Suppressor macrophage treated with lipopolysaccharide for 4 hours (primary cell): ENCODE measurements around the gene TMTC2.
A peak's percentile ranks its signal among the peaks of the same experiment; 100 is the strongest.
"Not testable (repeated sequence)": the region's sequence is repeated elsewhere in the genome, so short reads cannot be mapped to it uniquely, and the experiment has no call there.

Experiments used
- DNase-seq: peaks from one replicate; pipeline ENCODE4 v3.0.0-alpha.2; 2020

Gene TMTC2

DNA sequence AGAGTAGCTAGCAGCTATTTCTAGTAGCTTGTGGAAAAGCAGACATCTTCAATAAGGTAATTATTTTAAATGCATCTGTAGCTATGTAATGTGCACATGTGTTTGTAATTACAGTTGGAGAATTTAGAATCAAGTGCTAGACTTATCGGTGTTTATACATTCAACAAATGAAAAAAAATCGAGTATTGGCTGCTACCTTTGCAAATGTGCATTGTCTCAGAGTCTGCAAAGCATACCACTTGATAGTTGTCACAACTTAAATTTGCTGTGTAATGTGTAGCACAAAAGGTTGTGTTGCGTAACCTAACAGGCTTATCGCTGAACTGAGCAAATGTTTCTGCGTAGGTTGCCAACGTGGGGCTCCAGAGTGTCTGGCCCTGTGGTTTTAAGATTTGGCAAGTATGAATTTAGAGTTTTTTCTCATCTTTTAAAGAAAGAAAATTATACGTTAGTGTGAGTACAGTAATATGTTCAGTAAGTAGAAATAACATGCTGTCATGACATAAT, 44.3 kb downstream of the TMTC2 start:
- peak; percentile 1 for DNase-seq

DNA sequence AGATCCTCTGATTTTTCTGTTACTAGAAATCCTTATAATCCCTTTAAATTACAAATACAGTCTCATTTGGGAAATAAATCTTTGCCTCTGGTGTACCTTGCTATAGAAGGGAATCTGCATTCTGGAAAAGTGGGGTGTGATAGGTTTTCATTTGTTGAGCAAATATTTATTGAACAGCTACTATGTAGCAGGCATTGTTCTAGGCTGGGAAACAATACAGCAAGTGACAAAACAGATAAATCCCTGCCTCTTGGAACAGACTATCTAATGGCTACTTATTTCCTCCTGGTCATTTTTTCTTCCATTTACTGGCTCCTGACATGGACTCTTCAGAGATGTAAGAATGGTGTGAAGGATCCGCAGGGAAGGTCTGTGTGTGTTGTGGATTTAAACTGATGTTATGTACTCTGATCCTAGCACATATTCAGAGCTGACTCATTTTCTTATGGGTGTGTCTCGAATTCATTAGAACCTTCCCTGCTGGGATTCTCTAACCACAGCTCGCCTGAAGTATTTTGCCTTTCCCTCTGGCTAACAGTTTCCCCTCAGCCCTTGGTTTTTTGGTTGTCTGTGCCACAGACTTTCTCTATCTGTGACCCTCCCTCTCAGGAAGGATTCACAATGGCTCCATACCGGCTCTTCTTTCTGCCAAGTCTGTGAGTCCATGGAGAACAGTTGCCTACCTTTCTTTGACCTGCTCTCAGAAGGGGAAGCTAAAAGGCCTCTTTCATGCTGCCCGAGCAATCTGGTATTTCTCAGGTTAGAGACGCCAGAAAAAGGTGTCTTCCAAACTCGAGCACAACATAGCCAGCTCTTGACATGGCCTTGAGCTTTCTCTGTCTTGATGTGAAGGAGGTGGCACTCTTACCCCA, 53.7 kb downstream of the TMTC2 start:
- DNase-seq, result no peak

DNA sequence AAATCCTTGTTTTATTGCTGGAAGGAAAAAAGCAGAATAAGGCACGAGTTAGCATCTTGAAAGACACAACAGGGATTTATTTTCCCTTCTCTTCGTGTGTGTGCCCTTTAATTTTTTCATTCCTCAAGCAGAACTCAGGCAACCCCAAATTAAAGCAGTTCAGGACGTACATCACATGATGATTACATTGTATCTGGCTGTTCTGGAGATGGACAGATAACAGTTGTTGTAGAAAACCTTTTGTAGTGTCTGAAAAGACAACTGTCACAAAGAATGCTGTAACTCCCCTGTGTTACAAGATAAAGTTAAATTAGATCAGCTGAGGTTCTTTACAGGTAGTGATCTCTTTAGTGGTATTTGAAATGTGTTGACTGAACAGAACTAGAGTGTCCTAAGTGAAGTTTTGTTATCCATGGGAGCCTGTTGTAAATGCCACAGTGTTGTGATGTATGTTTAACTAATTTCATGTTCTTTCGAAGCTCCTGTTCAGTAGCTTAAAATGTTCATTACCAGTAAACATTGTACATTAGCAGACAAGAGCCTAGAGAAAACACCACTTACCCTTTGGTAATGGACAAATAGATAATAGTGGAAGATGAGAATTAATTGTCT, 58.5 kb downstream of the TMTC2 start:
- no peak for DNase-seq

DNA sequence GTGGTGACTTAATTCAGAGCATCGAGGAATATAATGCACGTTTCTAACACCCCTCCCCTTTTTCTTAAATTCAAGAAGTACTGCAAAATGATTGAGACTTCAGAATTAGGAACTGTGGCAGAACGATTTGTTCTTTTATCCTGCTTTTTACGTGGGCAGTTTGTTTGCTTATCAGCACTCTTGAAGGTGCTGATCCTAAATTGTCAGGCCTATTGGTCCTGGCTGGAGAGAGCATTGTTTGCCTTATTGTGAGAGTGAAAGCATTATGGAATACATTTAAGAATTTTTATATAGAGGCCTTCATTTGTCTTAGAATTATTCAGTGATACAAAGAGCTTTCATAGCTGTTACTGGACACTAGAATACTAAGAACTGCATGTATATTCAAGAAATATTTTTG, 59.1 kb downstream of the TMTC2 start:
- DNase-seq, result no peak

DNA sequence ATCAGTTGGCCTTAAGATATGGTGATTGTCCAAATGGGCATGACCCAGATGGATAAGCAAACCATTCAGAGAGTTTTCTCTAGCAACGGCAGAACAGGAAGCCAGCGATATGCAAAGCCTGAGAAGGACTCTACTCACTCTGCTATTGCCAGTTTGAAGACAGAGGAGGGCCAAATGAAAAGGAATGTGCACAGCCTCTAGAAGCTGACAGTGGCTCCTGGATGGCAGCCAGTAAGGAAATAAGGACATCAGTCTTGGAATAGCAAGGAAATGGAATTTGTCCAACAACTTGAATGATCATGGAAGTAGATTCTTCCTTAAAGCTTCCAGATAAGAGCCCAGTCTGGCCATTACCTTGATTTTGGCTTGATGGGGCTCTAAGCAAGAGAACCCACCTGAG, 60.0 kb downstream of the TMTC2 start:
- no peak for DNase-seq

DNA sequence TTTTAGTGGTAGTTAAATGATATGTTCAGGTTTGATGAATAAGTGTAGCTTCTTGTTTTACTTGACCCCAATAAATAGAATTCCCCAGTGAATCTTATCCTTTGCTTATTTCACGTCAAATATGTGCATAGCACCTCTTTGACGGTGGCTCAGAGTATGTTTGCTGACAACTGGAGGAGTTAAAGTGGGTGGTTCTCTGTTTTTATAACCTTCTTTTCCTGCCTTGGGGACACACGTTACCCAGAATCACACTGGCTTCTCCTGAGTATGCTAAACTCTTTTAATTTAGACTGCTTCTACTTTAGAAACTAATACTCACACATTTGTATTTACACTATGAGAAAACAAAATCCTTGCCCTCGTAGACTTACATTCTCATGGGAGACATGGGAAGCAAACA, 62.3 kb downstream of the TMTC2 start:
- DNase-seq, result no peak

DNA sequence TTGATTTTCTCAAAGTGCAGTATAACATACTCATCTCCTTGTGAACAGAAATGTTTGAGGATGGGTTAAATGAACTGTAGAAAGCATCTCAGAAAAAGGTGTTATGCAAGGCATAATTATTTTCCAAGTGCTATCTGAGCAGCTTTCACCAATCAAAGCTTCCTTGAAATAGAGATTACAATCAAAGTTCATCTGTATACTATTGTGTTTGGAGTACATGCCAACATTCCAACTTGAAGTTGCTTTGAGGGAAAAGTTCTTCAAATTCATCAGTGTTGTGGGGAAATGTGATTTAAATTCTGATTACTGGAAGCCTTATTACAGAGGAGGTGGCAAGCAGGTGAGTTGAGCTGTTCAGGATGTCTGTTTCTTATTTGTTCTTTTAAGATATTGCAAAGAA, 68.2 kb downstream of the TMTC2 start:
- no peak for DNase-seq

DNA sequence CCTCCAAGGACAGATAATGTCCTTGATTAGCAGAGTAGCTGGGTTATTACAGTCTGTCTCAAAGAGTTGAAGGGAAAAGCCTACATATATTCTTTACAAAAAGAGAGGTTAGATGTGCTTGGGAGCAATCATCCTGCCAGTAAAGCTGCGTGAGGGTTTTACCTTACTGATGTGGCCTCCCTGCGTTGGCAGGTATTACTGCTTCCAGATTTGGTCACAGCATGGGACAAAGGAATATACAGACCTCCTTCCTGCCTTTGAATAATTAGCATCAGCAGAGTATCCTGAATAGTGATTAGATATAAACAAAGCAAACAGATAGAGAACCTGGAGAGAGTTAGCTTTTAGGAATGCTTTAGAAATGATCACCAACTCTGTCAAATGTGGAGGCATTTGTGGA, 69.6 kb downstream of the TMTC2 start:
- no peak for DNase-seq

DNA sequence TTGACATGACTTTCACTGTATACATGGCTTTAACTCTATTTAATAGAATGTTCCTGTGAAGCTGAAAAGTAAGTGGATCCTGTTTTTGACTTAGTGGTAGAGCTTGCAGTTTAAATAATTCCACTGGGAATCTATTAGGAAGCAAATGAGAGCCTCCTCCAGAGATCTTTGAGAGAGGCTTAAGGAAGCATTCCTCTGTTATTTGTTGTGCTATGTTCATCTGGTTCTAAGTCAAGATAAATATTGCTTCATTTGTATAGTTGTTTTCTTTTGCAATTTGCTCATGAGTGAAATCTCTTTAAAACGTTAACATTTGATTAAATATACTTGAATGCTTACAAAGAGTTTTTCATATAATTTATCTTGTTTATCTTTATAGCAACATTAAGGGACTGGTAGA, 70.4 kb downstream of the TMTC2 start:
- no peak for DNase-seq

DNA sequence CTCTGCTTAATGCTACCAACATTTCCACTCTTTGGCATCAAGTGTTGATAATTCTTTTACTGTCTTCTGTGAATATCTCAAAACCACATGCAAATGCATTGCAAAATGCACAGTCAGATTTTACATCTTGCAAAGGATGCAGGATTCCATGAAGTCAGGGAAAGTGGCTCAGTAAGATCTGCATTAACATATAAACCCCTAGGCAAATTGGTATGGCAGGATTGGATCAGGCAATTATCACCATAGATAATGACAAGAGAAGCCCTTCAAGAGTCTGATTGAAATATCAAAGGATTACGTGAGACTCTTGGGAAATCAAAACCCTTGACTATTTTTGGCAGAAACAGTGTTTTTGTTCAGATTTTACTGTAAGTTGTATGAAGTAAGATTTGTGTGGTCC, 71.0 kb downstream of the TMTC2 start:
- no peak for DNase-seq

DNA sequence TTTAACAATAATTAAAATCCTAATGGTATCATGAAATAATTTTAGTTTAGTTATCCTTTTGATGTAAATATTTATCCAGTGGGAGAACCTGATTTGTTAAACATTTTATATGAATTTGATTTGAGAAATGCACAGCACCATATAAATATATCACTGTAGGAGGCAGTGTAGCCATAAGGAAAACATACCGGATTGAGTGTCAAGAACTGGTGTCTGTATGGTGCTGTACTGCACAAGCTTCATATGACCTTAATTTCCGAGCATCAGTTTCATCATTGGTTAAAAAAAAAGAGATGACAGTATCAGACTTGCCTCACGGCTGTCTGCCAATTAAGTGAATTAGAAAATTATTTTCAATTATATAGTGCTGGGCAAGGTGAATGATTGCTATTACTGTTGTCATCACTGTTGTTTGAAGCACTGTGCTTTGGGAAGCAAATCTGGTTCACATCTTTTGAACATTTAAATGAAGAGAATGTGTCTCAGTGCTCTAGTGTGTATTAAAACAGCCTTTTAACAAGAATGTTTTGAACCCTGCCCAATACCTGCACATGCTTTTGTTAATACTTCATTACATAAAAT, 72.1 kb downstream of the TMTC2 start:
- DNase-seq, result no peak

DNA sequence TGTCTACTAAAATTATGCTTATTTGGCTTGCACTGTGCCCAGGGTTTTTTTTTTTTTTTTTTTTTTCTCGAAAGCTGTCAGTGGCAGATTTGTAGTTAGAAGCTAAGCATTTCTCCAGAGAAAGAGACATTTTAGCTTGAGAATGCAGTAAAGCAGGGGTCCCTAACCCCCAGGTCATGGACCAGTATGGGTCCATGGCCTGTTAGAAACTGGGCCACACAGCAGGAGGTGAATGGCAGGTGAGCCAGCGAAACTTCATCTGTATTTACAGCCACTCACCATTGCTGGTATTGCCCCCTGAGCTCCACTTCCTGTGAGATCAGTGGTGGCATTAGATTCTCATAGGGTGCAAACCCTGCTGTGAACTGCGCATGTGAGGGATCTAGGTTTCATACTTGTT, 73.7 kb downstream of the TMTC2 start:
- no peak for DNase-seq

DNA sequence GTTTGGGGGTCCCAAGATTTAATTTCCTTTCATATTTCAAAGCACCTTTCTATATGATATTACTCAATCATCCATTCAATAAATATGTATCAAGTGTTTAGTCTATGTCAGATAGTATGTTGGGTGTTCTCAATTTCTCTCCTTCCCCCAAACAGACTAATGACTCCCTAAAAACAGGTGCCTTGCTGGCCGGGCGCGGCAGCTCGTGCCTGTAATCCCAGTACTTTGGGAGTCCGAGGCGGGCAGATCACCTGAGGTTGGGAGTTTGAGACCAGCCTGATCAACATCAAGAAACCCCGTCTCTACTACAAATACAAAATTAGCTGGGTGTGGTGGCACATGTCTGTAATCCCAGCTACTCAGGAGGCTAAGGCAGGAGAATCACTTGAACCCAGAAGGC, 78.5 kb downstream of the TMTC2 start:
- DNase-seq, result not testable (repeated sequence)

DNA sequence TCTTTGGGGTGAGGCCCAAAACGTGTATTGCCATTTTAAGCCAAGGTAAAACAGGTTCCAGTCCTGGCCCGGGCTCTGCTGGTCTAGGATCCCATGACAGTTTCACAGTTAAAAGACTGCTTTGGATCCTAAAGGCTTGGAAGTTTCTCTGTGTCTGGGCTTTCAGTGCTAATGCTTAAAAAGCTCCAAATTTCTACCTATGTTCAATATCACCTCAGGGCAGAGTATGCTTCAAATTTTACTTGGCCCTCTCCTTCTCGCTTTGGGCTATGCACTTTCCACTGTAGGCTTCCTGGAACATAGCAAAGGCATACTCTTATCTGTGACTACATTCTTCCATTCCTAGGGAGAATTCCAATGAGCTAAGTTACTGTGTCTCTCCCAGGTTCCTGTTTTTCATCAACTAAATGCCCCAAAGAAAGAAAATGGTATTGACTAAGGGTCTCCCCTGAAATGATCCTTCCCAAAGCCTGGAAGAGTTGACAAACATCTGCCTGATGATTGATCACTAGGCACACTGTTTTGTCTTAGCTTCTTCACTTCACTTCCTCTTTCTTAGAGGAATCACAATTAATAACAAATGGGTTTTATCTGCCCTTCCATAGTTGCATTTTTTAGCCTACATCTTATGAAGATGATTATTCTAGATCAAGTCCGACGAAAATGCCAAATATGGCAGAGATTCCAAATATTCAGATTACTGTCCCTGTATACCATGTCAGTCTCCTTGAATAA, 79.4 kb downstream of the TMTC2 start:
- no peak for DNase-seq

DNA sequence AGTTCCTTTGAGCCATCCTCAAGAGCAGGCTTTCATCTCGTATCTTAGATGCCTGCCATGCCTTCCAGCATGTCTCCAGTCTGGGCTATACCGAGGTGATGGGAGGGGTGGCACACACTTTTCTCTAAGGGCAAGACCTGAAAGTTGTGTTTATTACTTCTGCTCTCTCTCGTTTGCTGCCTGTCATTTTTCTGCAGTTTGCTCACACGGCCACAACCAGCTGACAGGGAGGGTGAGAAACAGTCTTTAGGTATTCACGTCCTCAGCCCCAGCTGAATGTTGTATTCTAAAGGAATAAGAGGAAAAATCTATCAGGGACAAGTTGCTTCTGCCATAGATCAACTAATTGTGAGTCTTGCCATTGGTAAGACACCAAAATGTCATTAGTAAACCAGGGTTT, 88.0 kb downstream of the TMTC2 start:
- DNase-seq, result no peak

DNA sequence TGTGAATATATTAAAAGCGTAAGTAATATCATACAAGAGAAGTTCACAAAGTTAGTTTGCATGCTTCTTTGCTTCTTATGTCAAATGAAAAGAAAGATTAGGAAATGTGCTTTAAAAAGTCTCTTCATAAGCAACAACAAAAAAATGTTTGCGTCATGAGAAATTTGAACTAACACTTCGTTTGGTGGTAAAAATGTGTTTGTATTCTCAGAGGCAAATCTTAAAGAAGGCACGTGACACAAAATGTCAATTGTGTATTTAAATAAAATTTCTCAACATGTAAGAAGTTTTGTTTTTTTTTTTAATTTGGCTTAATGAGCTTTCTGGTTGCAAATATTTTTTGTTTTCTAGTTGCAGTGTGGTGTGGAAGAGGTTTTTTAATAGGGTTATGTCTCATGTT, 93.8 kb downstream of the TMTC2 start:
- no peak for DNase-seq

DNA sequence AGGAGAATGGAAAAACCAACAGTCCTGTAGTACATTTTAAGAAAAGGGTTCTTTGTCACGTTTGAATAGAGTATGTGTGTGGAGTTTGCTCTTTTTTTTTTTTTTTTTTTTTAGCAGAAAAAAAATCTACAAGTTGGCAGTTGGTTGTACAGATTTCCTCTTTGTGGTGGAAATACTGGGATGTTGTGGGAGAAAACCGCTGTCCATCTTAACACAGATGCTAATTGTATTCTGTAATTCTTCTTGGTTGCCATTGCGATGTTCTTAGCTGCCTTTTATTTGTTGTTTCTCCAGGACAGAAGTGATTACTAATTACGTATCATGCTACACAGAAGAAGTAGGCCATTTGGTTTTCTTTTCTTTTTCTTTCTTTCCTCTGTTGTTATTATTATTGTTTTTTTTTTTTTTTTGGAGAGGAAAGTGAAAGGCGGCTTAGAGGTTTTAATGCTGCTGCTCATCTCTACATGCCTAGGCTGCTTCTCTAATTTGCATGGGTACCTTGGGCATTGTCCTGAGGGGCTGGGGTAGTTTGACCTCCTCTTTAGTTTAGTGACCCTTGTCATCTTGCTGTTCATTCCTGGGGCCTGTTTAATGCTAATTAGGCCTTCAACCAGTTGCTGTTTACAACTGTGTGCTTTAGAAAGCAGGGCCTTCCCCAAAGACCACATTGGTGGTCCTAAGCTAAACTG, 94.7 kb downstream of the TMTC2 start:
- no peak for DNase-seq

DNA sequence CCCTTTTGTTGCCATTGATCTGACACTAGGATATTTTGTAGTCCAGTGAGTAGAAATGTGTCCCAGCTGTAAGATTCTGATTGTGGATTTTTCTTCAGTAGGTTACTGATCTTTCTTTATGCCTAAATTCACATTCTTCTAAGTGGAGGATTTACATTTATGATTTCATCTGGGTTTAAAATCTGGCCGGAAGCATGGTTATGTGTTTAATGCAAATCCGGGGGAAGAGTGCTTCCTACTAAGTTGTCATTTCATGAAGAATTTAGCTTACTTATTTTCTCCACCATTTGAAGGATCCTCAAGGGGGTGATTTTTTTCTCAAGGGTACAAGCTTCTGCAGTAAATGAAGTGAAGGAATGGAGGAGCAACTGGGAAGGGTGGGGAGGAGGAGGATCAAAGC, 96.7 kb downstream of the TMTC2 start:
- no peak for DNase-seq

DNA sequence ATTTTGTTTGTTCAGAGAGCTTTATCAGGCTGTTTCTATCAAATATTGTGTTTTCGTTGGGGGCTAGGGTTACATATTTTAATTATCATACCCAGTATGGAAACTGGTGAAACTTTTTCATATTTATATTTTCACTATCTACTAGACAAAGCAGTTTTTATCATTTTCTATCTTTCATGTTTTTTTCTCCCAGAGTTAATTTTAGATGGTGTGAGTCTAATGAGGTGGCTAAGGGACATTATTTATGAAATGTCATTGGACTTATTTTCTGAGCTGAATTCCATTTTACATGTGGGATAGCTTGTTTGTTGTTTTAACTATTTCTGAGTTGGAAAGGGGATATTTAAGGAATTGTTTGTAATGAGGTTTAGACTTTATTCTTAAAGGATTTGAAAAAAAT, 100.3 kb downstream of the TMTC2 start:
- no peak for DNase-seq

DNA sequence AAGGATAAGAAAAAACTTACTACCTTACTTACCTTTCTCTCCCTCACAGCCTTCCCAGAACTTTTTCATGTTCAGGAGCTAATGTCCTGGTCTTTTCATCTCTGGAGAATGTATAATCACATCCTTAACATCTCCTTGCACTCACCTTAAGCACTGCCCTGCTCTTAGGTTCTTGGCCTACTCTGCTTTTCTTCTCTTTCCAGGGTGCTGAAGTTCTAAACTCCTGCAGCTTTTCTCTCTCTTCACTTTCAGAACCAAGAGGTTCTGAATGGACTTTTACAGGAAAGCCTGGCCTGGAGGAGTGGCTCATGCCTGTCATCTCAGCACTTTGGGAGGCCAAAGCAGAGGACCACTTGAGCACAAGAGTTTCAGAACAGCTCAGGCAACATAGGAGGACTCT, 101.9 kb downstream of the TMTC2 start:
- no peak for DNase-seq

DNA sequence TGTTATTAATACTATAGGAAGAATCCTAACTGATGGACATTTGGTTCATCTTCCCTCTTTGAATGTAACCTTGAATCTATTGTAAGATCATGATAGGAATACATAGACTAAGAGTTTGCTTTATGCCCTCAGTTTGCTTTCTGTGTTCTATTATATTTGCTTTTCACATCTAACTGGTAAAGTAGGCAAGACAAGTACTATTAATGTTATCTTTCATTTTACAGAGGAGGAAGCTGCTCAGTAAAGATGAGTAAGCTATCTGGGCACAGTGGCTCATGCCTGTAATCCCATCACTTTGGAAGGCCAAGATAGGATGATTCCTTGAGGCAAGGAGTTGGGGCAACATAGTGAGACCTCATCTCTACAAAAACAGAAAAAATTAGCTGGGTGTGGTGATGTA, 103.0 kb downstream of the TMTC2 start:
- DNase-seq, result no peak

DNA sequence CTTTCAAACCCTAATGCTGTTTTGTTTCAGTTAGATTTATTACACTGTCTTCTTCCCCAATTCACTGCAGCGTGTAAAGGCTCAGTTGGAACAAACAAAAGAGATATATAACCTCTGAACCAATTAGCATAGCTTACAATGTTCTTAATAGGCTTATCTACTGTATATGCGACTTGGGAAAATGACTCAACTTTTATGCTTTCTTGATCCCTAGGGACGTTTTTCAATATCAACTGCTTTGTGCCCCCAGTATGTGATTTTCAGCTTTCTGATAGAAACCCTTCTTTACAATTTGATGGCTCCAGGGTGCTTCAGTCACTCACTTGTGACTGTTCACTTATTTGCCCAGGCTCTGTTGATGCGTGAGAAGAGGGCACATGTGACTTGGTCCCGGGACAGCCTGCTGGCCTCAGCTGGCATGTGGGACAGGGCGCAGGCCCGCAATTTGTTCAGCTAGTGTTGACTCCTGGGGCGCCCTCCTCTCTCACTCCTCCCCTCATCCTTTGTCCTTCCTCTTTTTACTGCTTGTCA, 107.1 kb downstream of the TMTC2 start:
- DNase-seq, result no peak

DNA sequence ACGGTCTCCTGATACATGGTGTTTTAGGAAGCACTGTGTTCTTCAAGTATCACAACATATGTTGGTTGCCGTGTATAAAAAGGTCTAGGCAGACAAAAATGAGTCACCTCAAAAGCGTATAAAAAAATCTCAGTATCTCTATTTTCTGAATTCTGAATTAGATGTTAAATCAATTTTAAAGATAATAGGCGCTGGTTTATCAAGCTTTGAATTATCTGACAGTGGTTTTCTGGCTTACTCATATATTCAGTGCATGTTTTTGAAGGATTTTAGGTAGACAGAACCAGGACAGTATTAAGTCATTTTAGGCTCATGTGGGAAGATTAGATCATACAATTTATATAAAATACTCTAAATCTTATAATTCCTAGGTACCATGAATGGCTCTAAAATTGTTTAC, 110.8 kb downstream of the TMTC2 start:
- DNase-seq, result no peak
